HG03354 (cell line): Measurements from ENCODE around the gene PBX1.

Experiments used
- ATAC-seq: cut with Tn5 transposase; IDR thresholded peaks from one replicate; pipeline ENCODE4 v1.9.1; 2021; ENCODE audit warnings: mild to moderate bottlenecking; ENCODE audit not compliant: unreplicated experiment, poor library complexity, severe bottlenecking

Gene PBX1

DNA sequence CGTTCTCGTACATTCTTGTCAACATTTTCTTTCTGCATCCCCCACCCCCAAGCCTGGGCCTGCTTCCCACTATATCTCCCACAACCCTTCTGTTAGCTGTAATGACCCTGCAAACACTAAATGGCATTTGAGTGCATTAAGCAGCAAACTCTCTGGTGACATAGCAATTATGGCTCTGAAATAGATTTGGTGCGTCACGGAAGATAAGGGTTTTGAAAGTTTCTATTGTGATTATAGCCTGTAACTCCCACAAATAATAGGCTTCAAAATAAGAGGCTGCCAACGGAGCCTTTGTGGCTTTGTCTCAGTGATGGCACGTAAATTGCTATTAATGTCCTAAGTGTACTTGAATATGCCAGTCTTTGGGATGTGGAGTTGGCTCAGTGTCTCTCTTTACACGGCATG is 277.6 kb downstream of the PBX1 start:
- ATAC-seq = no peak

DNA sequence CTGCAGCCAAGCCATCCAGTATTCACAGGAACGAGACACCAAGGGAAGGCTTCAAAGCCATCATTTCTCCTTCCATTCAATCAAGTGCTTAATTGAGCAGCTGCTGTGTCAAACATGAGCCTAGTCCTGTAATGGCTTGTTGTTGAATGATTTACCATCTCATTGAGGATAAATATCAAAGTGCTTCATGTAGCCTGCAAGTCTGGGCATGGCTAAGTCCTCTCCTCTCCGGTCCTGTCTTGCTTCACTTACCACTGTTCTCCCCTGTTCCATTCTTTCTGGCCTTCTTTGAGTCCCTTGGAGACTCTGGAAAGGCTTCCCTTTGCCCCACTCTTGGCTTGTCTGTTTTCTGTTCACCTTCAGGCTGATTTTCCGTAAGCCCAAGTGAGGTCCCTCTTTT is 279.8 kb downstream of the PBX1 start:
- ATAC-seq = no peak

DNA sequence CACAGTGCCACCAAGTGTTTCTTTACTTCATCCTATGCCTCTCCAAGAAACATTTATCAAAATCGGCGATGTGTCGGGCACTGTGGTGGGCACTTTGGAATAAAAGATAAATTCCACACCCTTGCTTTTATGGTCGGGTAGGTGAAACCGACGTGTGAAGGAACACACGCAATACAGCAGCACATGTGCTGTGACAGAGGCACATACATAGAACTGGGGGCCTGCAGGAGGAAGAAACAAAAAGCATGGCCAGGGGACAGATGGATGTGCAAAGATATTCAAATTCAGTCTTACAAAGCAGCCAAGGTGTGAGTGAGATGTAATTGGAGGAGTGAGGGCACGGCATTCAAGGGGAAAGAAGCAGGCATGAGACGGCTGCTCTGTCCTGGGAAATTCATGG is 282.0 kb downstream of the PBX1 start:
- no peak for ATAC-seq

DNA sequence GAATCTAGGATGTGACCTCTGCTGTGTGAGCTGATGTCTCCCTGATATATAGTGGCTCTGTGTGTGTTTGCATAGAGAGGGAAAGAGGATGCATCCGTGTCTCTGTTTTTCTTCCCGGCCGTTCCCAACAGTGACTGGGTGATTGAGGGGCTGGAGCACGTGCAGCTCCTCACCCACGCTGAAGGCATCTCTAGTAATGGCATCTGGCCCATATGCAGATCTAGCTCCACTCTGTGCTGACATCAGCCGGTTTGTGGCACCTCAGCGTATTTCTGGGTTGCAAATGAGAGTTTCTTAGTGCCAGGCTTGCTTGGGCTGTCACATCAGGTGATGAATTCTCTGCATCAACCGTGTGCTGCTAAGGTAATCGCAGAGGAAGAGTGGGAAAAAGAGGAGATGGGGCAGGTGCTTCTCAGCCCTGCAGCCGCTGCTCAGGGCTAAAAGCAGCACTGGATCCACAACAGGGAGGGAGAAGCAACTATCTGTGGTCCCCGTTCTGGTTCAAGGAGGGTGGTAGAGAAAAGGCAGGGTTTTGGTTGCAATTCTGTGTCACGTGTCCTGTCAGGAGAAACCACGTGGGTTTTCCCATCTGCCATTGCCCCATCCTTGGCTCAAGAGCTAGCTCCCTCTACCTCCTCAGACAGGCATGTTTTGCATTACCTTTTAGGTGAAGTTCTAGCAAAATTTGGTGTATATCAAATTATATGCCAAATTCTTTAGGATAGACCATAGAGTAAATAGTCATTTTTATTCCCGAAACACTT is 282.9 kb downstream of the PBX1 start:
- ATAC-seq = no peak

GRCh38 chr1:164842870-164843269 is 283.9 kb downstream of the PBX1 start:
- no peak for ATAC-seq

GRCh38 chr1:164843743-164844500 is 284.9 kb downstream of the PBX1 start:
- no peak for ATAC-seq

- no peak for ATAC-seq
These were observed 288.0 kb downstream of the PBX1 start for GRCh38 chr1:164846731-164847691.

GRCh38 chr1:164853146-164853545 is 294.2 kb downstream of the PBX1 start:
- ATAC-seq = no peak

DNA sequence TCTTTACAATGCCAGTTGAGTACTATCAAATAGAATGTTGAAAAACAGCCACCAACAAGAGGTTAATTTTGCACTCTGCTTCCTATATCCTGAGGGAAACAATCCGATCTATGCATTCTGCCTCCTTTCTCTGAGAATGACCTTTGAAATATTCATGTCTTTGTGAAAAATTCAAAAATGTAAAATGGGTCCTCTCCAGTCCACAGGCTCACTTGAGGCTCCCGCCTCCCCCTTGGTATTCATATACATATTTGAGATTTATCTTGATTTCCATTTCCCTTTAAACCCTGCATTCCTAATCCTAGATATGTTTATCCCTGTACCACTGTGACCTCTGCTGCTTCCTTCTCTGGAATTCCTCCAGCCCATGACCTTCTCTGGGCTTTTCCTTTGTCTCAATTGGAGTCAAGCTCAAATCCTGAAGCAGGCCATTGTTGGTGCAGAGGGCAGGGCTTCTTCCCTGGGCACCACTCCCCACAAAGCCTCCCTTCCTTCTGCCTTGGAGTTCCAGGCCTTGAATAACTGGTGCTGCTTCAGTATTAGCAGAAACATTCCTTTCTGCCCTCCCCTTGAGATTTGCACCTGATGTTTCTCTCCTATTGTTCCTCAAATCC is 296.8 kb downstream of the PBX1 start:
- no peak for ATAC-seq

- ATAC-seq = no peak
These were observed 297.4 kb downstream of the PBX1 start for GRCh38 chr1:164856381-164856780.

DNA sequence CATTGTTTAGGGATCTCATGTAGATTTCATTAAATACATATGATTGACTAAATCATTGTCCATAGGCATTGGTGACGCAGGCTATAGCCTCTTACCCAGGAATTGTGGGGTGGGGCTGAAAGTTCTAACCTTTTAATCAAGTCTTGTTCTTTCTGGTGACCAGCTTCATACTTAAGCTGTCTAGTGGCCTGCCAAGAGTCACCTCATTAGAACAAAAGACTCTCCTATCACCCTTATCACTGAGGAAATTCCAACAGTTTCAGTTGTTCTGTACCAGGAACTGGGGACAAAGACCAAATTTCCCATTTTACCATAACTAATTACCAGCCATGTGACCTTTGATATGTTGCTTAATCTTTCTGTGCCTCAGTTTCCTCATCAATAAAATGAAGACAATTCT is 298.5 kb downstream of the PBX1 start:
- no peak for ATAC-seq

GRCh38 chr1:164858096-164858632 is 299.2 kb downstream of the PBX1 start:
- no peak for ATAC-seq

GRCh38 chr1:164861632-164862031 is 302.6 kb downstream of the PBX1 start:
- no peak for ATAC-seq

- no peak for ATAC-seq
These were observed 304.1 kb downstream of the PBX1 start for GRCh38 chr1:164863056-164863455.

- ATAC-seq = no peak
These were observed 305.2 kb downstream of the PBX1 start for GRCh38 chr1:164864161-164864560.

DNA sequence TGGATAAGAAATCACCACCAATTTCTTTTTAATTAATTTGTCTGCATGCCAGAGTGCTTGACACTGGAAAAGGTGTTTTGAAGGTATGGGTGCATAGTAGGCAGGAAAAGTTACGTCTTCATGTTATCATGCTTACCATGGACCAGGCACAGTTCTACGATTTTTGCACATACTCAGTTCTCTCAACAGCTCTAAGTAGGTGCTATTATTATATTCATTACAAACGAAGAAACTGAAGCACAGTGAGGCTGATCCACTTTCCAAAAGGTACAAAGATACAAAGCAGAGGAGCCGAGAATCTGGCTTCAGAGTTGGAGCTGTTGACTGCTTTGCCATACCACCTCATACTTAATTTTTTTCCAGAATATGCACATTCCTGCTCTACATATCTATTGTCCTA is 306.4 kb downstream of the PBX1 start:
- ATAC-seq = no peak

GRCh38 chr1:164867590-164867989 is 308.6 kb downstream of the PBX1 start:
- no peak for ATAC-seq

DNA sequence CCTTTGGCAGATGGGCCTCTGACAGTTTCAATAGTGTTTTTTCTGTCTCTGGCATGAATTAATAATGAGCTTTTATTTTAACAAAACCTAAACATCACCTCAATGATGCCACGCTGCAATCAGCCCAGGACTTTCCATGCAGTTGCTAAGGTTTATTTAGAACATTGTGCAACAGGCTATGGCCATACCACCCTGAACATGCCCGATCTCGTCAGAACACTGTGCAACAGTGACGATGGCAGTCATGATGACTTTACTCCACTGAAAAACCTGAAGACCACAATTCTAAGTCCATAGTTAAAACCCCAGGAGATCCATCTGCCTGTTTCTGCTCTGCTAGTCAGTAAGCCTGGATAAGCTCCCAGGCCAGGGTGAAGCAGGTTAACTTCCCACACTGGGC is 310.0 kb downstream of the PBX1 start:
- no peak for ATAC-seq

GRCh38 chr1:164875518-164875917 is 316.5 kb downstream of the PBX1 start:
- ATAC-seq = no peak
